Measurements from ENCODE around the gene LILRA5. TPM values are rescaled to one million over a fixed set of nuclear protein-coding genes. Genes with fewer than 3 reads are reported as not detected.

Gene LILRA5
- total RNA-seq, 2 donors from 2014 or later = 1.2 TPM; not detected in 1

DNA sequence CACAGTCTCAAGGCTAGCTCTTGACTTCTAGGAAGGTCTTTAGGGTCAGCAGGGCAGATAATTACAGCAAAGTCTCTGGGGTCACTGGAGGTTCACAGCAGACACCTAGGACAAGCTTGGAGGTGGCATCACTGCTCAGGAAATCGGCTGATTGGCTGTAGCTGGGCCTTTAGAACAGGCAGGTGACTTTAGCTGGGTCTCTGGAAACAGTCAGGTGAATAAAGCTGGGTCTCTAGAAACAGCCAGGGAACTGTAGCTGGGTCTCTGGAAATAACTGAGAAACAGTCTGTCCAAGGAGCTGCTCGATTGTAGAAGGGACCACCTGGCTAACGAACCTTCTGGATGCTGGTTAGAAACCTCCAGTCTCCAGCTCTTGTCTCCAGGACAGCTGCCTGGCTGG is 41.8 kb upstream of the LILRA5 start:
- DNase-seq (ENCODE audit: low spot score) = no peak

DNA sequence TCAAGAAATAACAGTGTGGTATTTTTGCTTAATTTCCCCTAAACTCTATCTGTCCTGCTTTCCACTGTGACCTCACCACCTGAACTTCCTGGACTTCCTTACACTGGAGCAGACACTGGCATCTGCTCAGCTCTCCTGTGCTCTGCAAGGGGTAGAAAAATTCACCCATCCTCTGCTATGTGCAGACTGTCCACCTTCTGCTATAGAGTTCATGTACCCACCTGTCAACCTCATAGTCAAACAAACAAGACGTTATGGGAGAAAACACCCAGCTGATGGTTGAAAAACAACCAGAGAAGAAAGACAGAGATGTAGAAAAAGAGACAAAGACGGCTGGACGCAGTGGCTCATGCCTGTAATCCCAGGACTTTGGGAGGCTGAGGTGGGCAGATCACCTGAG is 39.6 kb upstream of the LILRA5 start:
- no peak for DNase-seq (ENCODE audit: low spot score)

More for the DNA sequence above, 41.8 kb upstream of the LILRA5 start:
- Histone ChIP-seq H3K36me3 (no peaks in the 10 kb centered on the region), H3K4me3 (no peak overlapping the region), H3K27me3 (replicated peaks; ENCODE audit: insufficient read depth) (no peaks in the 10 kb centered on the region), H3K4me1 (replicated peaks) (no peaks in the 10 kb centered on the region), H3K9me3 (no peaks in the 10 kb centered on the region), H3K27ac (no peak overlapping the region)
- WGBS = 39% methylated on average over 3 of the region's 3 CpGs
- TF ChIP-seq POLR2AphosphoS5 (IDR thresholded peaks at IDR 0.05) (no peak), POLR2A (IDR thresholded peaks at IDR 0.05) (no peak), CTCF (IDR thresholded peaks at IDR 0.05) (no peak)
- intact Hi-C loops (cut with DNase I) = no loop called here

GRCh38 chr19:54352041-54352440 is 39.1 kb upstream of the LILRA5 start:
- H3K36me3 ChIP-seq = no peaks in the 10 kb centered on the region
- intact Hi-C loops (cut with DNase I) = no loop called here
- no peak for TF ChIP-seq POLR2AphosphoS5 (IDR thresholded peaks at IDR 0.05)
- no peak for TF ChIP-seq POLR2A (IDR thresholded peaks at IDR 0.05)
- TF ChIP-seq CTCF (IDR thresholded peaks at IDR 0.05) = no peak
- no peak for DNase-seq (ENCODE audit: low spot score)
- H3K4me1 ChIP-seq (replicated peaks) = no peaks in the 10 kb centered on the region
- 64% methylated on average over 7 of the region's 7 CpGs for WGBS
- no peaks in the 10 kb centered on the region for H3K27me3 ChIP-seq (replicated peaks; ENCODE audit: insufficient read depth)
- H3K4me3 ChIP-seq = no peak overlapping the region
- H3K9me3 ChIP-seq = no peaks in the 10 kb centered on the region
- no peak overlapping the region for H3K27ac ChIP-seq

More for the DNA sequence above, 39.6 kb upstream of the LILRA5 start:
- WGBS = 40% methylated on average over 3 of the region's 3 CpGs
- H3K36me3 ChIP-seq = no peaks in the 10 kb centered on the region
- intact Hi-C loops (cut with DNase I) = no loop called here
- H3K9me3 ChIP-seq = no peaks in the 10 kb centered on the region
- no peak overlapping the region for H3K4me3 ChIP-seq
- H3K27ac ChIP-seq = no peak overlapping the region
- H3K4me1 ChIP-seq (replicated peaks) = no peaks in the 10 kb centered on the region
- no peaks in the 10 kb centered on the region for H3K27me3 ChIP-seq (replicated peaks; ENCODE audit: insufficient read depth)
- TF ChIP-seq CTCF (IDR thresholded peaks at IDR 0.05) (no peak), POLR2A (IDR thresholded peaks at IDR 0.05) (no peak), POLR2AphosphoS5 (IDR thresholded peaks at IDR 0.05) (no peak)

DNA sequence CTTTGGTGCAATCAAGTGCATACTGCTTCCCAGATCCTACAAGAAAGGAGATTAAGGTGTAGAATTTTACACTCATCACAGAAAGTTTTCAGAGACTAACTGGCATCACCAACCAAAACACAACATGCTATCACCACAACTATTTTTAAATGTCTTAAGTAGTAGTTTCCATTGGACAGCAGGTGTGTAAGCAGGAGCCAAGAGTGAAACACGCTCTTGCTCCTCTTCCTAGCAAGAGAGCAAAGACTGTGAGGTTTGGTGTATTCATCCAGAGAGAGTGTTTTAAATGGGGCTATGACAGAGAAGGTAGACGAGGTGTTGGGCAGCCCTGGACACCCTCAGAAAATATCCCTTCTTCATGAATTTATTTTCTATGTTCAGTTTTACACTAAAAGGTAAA is 38.5 kb upstream of the LILRA5 start:
- no peak overlapping the region for H3K4me3 ChIP-seq
- H3K4me1 ChIP-seq (replicated peaks) = no peaks in the 10 kb centered on the region
- TF ChIP-seq POLR2AphosphoS5 (IDR thresholded peaks at IDR 0.05) = no peak
- TF ChIP-seq CTCF (IDR thresholded peaks at IDR 0.05) = no peak
- no peak for TF ChIP-seq POLR2A (IDR thresholded peaks at IDR 0.05)
- intact Hi-C loops (cut with DNase I) = no loop called here
- H3K9me3 ChIP-seq = no peaks in the 10 kb centered on the region
- H3K27ac ChIP-seq = no peak overlapping the region
- WGBS = 34% methylated on average over 2 of the region's 2 CpGs
- no peaks in the 10 kb centered on the region for H3K36me3 ChIP-seq
- DNase-seq (ENCODE audit: low spot score) = no peak
- no peaks in the 10 kb centered on the region for H3K27me3 ChIP-seq (replicated peaks; ENCODE audit: insufficient read depth)

DNA sequence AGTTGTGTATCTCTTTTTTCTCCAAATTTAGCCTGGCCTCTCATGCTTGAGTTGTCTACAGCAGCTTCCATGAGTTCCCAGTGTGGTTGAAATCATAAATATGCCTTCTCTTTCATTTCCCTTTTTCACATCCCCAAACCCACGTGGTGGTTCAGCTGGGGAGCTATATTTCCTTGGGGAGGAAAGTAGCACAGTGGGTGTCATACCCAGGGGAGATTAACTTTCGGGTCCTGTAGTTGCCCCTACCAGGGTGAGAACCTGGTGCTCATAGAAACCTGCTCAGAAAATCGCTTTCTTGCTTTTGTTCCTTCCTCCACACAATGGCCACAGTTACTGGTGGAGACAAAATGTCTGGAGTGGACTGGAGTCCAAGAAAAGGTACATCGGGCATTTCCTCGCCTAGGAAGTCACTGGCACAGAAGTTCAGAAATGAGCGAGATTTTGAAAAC is 33.0 kb upstream of the LILRA5 start:
- no peaks in the 10 kb centered on the region for H3K4me1 ChIP-seq (replicated peaks)
- no peaks in the 10 kb centered on the region for H3K9me3 ChIP-seq
- WGBS = 79% methylated on average over 6 of the region's 6 CpGs
- no peak overlapping the region for H3K4me3 ChIP-seq
- no peaks in the 10 kb centered on the region for H3K27me3 ChIP-seq (replicated peaks; ENCODE audit: insufficient read depth)
- intact Hi-C loops (cut with DNase I) = no loop called here
- TF ChIP-seq CTCF (IDR thresholded peaks at IDR 0.05) = no peak
- no peak for TF ChIP-seq POLR2A (IDR thresholded peaks at IDR 0.05)
- no peak for TF ChIP-seq POLR2AphosphoS5 (IDR thresholded peaks at IDR 0.05)
- no peak for DNase-seq (ENCODE audit: low spot score)
- no peak overlapping the region for H3K27ac ChIP-seq
- no peaks in the 10 kb centered on the region for H3K36me3 ChIP-seq
